Hematopoietic multipotent progenitor cell treated with erythropoietin and hydrocortisone succinate and interleukin-3 and kit ligand, for 15 days (in vitro differentiated cells): ENCODE results near the gene GABRD.

Experiments
- DNase-seq: peaks from one replicate; pipeline ENCODE4 v3.0.0-alpha.2; 2015; ENCODE audit warnings: low spot score

Gene GABRD

DNA sequence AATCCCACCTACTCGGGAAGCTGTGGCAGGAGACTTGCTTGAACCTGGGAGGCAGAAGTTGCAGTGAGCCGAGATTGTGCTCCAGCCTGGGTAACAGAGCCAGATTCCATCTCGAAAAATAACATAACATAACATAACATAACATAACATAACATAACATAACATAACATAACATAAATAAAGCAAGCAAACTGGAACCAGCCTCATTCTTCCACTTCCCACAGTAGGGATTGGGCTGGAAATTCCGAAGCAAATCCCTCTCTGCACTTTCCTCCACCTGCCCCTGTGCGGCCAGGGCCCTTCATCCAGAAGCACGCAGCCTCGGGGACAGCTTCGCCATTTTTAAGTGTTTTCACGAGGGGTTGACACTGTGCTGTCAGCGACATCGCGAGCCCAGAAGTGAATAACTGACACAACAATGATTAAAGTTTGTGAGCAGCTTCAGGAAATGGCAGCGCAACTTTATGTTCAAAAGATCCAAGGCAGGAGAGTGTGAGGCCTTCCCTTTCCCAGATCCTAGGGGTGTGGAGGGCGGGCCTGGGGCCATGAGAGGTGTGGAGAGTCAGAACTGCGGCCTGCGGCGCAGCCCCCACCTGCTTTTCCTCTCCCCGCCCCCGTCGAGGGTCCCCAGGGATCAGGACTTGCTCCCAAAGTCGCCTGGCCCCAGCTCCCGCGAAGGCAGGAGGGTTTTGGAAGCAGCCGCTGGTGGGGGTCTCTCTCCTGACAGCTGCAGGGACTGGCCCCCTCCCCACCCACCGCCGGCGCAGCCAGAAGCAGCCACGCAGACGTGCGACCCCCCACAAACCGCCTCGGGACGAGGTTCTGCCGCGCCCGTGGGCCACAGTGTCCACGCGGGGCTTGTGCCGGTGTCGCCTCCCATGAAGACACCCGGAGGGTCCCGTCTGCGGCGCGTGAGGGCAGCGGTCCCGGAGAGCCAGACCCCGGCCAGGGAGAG is 651 bp upstream of the GABRD start:
- DNase-seq = no peak

DNA sequence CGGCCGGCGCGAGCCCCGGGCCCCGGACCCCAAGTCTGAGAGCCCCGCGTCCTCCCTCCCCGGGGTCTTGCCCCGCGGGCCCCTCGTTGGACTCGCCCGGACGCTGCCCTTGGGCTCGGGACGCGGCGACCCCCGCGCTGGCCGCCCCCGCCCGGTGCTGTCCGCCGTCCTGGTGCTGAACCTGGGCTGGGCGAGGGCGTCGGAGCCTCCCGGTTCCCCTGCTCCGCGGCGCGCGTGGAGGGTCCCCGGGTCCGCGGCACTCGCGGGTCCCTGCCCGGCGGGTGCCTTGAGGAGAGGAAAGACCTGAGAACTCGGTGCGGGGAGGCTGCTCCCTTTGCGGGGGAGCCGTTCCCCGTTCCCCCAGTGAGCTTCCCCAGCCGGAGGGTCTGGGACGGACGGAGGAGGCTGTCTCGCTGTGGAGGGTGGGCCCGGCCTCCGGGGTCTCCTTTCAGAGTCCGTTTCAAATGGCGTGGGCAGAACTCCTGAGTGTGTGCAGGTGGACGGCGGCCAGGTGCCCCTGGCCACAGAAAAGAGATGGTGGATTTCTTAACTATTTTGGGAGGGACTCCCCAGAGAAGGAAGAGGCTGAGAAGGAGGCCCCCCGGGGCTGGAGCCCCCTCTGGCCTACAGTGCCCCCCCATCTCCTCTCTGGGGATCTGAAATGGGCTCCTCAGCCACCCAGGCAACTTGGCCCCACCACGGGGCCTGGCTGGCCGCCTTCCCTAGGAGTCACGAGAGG is 595 bp downstream of the GABRD start:
- no peak for DNase-seq

DNA sequence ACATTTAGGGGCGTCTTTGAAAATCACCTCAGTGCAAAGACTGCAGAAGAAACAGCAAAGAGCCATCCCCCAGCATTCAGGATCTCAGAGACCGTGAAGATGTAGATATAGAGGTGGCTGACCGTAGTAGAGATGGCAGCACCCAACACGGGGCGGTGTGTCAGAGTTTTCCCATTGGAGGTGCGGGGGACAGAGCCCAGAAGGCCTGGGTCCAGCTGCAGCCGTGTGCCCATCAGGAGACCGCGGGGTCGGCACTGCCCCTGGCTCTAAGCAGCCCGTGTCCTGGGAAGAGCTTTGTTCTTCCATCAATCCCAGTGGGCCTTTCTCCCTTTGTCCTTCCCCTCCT is 1.1 kb downstream of the GABRD start:
- DNase-seq = no peak

DNA sequence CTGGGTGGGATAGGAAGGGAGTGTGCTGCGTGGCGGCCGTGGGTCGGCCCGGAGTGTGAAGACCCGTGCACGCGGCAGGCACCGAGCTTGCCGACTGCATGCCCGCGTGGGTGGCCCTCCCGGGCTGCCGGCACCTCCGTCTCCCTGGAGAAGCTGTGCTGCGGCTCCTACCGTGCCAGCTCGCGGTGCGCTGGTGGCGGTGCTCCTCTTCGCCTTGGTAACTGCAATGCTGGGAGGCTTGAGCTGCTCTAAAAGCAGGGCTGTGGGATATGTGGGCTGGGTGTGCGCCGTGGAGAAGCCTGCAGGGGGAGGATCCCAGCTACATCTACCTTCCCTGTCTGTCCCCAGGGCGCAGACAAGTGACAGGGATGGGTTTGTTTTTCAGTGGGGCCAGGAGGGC is 2.4 kb downstream of the GABRD start:
- DNase-seq = no peak

DNA sequence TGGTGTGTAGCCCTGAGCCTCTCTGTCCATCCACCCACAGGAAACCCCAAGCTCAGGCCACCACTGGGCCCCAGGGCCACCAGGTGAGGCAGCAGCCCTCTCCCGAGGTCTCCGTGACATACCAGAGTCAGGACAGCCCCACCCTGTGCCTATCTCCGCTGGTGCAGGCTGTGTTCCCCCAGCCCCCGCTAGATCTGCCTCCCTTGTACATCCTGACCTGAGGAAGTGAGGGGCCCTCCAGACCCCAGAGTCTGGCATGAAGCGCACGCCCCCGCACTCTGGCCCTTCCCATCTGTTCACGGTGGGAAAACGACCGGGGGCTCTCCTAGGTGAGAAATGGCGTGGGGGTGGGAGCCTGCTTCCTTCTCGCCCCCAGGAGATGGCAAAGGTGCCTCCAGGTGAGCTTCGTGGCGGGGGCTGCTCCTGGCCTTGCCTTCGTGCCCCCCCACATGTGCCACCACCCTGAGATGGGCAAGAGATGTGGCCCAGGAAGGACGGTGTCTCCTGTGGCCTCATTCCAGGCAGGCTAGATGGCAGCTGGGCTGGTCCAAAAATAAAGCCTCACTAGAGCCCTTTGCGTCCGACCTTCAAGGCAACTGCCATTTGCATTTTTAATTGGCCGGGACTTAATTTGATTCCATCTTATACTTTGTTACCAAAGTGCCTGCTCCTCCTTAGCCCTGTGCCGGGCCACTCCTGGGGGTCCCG is 3.1 kb downstream of the GABRD start:
- DNase-seq = no peak

DNA sequence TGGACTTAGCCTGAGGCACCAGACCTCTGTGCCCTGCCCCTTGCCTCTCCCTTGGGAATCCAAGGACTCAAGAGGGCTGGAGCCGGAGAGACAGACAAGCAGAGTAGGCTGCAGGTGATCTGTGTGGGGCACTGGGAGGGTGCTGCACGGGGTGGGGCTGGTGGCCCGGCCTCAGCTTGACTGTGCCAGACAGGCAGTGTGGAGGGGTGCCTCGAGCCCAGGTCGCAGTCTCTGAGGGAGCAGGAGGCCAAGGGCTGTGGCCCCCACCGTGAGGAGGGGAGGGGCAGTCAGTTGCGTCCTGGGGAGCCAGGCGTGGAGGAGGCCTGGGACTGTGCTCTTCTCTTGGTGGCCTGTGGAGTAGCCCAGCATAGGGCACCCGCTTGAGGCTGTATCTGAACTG is 4.0 kb downstream of the GABRD start:
- DNase-seq = no peak

DNA sequence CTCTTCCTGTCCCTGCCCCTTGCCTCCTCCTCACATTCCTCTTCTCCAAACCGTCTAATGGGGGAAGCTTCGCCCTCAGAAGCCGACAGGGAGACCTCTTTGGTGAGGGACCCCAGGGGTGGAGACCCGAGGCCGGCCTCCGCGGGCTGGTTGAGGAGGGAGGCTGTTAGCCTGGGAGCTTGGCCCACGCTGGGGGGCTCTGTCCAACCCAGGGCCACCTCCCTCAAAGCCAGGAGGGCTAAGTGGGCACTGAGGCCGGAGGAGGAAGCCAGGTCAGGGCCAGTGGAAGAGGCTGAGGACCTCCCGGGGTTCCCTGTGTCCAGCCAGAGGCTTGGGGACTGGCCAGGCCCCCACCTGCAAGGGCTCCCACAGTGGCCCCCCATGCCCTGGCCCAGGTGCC is 5.3 kb downstream of the GABRD start:
- no peak for DNase-seq

DNA sequence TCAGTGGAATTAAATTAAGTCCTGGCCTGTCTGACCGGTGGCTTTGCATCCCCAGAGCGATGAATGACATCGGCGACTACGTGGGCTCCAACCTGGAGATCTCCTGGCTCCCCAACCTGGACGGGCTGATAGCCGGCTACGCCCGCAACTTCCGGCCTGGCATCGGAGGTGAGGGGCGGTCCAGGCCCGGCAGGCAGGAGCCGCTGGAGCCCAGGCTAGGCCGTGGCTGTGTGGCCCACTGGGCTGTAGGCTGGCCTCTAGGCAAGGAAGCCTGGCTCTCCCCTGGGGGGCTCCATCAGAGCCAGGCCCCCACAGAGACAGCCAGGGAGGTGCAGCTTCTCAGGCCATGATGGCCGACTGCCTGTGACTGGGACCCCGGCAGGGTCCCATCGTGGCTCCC is 5.7 kb downstream of the GABRD start:
- no peak for DNase-seq

DNA sequence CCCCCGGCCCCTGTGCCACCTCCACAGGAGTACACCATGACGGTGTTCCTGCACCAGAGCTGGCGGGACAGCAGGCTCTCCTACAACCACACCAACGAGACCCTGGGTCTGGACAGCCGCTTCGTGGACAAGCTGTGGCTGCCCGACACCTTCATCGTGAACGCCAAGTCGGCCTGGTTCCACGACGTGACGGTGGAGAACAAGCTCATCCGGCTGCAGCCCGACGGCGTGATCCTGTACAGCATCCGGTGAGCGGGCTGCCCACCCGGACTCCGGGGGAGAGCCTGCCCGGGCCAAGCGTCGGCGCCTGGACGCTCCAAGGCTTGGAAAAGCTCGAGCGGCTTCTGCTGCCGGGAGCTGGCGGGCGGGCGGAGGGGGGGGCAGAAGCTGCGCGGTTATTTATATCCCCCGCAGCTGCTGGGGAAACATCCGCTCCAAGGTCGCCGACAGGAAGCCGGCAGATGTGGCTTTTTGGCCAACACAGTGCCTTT is 6.4 kb downstream of the GABRD start:
- no peak for DNase-seq

DNA sequence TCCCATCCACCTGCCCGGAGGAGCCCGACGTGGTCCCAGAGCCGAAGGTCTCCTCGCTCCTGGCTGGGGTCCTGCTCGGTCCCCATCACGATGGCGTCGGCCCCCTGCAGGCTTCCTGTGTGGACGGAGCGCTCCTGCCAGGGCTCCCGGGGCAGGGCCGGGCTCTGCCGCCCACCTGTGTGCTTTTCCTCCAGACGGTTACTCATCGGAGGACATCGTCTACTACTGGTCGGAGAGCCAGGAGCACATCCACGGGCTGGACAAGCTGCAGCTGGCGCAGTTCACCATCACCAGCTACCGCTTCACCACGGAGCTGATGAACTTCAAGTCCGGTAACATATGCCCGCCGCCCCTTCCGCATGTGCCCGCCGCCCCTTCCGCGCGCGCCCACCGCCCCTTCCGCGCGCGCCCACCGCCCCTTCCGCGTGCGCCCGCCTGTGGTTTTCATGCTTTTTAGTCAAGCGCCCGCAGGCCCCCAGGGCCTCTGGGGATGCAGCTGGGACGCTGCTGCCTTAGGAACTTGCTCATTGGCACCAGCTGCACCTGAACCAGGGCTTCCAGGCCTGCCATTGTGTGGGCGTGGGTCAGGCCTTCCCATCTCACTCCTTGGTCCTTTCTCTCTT is 8.9 kb downstream of the GABRD start:
- no peak for DNase-seq

DNA sequence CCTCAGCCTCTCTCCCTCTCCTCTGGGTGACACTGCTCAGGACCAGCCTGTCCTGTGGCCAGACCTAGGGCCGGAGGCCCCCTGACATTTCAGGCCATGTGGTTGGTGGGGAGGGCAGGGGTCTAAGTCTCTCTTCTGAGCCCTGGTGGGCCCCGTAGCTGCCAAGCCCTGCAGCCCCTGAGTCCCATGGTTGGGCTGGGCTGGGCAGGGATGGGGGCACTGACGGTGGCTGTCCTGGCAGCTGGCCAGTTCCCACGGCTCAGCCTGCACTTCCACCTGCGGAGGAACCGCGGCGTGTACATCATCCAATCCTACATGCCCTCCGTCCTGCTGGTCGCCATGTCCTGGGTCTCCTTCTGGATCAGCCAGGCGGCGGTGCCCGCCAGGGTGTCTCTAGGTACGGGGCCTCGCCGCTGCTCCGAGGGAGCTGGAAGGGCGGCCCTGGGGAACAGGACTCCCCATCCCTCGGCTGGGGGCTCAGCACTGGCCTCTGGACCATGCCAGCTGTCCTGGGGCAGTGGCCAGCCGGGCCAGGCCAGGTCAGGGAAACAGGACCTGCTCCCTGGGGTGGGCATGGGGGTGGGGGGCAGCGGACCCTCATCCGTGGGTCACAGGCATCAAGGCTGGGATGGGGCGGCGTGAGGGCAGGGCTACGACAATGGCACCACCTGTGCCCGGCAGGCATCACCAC is 9.9 kb downstream of the GABRD start:
- no peak for DNase-seq

DNA sequence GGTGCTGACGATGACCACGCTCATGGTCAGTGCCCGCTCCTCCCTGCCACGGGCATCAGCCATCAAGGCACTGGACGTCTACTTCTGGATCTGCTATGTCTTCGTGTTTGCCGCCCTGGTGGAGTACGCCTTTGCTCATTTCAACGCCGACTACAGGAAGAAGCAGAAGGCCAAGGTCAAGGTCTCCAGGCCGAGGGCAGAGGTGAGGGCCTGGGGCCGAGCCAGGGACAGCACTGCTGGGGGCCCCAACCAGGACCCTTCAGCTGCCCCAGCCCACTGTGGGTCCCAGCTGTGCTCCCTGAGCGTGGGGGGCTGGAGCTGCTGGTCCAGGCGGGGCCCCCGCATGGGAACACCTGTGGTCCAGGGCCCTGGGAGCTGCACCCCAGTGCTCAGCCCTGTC is 10.4 kb downstream of the GABRD start:
- no peak for DNase-seq

DNA sequence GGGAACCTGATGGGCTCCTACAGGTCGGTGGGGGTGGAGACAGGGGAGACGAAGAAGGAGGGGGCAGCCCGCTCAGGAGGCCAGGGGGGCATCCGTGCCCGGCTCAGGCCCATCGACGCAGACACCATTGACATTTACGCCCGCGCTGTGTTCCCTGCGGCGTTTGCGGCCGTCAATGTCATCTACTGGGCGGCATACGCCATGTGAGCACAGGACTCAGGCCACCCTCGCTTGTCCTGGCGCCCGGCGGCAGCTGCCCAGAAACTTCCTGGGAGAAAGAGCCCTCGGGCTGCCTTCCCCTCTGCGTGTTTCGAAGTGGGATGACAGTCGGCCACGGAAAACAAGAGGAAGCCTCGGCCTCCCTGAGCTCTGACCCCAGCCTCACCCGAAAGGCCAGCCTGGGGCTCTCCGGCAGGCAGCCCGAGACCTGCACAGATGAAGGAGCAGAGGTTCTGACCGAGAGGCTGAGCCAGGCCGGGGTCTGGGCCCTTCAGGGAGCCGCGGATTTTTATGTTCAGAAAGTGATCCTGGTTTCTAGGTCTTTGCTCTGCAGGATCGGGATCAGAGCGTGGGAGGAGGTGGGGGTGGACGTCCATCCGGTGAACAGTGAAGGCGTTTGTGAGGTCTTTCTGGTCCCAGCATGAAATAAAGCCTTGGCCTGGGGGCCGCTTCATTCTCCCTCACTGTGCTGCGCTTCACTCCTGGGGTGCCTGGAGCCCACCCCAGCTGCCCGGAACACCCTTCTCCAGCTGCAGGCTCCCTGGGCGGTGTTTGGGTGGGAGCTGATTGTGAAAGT is 11.1 kb downstream of the GABRD start:
- DNase-seq = no peak

DNA sequence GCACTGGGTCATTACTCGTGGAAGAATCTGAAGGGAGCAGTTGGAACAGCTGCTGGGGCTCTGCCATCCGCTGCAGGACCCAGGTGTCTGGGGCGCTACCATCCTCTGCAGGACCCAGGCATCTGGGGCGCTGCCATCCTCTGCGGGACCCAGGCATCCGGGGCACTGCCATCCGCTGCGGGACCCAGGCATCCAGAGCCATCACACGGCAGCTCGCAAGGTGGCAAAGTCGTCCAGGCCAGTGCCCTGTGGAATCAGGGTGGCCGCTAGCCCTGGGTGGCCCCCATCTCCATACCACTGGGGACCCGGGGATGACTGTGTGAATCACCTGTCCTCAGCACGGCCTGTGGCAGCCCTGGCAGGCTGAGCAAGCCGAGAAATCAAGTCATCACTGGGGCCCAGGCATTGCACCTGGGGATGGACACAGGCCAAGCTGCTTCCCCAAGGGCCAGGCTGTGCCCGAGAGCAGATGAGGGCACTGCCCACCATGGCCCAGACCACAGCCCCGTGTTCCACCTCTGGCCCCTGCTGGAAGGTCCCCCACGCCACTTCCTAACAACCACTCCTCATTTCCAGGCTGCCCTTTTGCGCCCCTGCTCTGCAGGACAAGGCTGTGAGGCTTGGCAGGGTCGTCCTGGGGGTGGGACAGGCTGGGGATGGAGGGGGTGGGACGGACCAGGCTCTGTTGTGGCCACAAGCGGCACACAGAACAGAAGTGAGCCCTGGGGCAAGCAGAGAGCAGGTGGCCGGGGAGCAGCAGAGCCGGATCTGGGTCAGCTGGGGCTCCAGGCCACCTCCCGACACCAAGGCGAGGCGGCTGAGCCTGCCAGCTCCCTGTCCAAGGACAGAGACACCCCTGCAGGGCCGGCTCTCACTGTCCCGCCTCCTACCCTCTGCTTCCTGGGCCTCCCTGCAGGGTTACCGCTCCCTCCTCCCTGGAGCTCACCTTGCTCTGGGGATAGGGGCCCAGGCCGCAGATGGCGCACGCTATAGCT is 12.7 kb downstream of the GABRD start:
- DNase-seq = no peak

DNA sequence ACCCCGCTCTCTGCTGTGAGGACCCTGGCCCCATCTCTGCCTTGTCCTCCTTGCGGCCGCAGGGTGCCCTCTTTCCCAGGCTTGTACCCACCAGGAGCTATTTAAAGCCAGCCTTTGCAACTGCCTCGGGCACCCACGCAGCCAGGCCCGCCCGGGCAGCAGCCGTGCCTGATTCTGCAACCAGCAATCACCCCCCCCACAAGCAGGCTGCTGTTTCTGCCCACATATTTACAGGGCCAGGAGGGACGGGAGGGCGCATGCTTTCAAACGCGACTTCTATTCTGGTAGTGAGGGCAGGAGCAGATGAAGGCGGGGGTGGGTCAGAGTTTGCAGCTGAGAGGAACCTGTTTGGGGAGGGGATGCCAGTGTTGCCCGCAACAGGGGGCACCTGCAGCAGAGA is 13.6 kb downstream of the GABRD start:
- no peak for DNase-seq

DNA sequence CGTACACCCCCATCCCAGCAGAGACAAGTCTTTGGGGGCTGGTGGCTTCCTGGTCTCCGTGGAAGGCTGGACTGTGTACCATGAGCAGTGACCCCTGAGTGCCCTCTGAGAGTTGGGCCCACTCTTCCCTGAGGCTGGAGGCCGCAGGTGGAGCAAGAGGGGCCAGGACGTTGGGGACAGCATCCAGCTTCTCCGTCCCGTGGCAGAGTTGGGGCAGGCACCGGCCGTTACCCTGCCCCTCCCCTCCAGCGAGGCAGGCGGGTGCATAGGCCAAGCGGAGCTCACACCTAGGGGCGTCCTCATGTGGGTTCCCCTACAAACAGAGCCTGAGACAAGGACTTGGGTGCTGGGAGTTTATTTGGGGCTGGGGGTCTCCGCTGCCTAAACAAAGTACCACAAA is 14.0 kb downstream of the GABRD start:
- no peak for DNase-seq

DNA sequence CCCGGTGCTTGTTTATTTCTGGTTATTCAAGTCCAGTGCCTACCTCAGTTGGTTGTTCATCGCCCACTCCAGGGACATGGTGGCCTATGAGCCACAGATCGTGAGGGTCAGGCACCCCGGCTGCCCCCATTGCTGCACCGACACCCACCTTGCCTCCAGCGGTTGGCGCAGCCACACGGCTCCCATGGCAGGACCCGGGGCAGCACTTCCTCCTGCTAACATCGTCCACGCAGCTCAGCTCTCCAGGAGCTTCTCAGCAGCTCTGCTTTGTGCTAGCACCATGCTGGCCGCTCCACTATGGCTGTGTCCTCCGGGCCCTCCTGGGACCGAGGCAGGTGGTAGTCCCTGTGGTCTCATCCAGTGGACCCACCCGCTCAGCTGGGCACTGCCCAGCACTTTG is 17.1 kb downstream of the GABRD start:
- no peak for DNase-seq

DNA sequence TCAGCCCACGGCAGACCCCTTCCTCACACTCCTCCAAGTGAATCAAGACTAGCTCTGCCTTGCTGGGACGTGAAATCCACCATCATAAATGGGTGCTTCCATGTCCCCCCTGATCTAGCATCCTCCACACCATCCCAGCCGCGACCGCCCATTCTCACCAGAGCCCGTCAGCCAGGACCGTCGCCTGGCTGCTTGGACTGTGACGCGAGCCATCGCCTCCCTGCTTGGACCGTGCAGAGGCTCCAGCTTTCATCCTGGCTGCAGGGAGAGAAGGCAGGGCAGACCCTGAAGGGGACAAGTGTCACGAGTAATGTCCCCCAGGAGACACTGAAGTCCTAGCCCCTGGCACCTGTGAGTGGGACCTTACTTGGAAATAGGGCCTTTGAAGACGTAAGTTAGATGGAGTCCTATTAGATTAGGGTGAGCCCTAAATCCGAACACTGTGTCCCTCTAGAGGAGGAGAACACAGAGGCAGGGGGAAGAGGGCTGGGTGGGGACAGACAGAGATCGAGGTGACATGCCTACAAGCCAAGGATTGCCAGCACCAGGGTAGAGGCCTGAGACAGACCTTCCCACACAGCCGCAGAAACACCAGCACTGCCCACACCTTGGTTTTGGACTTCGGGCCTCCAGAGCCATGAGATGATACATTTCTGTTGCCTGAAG is 18.3 kb downstream of the GABRD start:
- no peak for DNase-seq

DNA sequence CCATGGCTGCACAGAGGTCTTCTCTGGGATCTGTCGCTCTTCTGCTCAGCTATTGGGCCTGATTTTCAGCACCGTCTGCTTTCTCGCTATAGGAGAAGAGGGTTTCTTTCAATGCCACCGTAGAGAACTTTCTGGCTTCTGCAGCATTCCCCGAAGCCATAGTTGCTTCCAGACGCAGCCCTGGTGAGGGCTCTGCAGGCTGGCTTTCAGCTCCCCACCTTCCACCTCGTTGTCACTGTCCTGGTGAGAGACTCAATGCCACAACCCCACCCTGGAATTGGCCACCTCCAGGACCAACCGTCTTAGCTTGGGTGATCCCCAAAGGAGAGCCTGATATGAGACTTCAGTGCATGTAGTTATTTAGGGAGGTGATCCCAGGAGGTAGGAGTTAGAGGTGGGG is 19.1 kb downstream of the GABRD start:
- no peak for DNase-seq
